ENCODE data around the gene SLC25A23.
"Not testable (repeated sequence)": the region's sequence is repeated elsewhere in the genome, so short reads cannot be mapped to it uniquely, and the experiment has no call there.

SLC25A23 gene

DNA sequence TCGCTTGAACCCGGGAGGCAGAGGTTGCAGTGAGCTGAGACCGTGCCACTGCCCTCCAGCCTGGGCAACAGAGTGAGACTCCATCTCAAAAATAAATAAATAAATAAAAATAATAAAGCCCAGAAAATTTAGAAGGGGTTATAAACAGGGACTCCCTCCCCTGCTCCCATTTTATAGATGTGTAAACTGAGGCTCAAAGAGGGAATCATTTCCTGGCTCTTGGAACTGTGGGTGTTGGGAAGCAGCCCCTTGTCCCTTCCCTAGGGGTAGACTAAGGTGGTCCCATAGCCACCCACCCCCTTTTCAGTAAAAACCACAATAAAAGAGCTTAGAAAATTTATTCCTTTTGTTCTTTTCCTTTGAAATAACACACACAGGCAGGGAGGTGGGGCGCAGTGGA lies 19.8 kb downstream of the SLC25A23 start:
- no peak for DNase-seq (ENCODE audit: low read depth)
- in situ Hi-C loops (cut with HindIII; ENCODE audit: low sequenced_read_pairs), result no loop called here
- no peak overlapping the region for H3K4me3 ChIP-seq (ENCODE audit: low read depth, low read length)
- TF ChIP-seq, protein P1, sequence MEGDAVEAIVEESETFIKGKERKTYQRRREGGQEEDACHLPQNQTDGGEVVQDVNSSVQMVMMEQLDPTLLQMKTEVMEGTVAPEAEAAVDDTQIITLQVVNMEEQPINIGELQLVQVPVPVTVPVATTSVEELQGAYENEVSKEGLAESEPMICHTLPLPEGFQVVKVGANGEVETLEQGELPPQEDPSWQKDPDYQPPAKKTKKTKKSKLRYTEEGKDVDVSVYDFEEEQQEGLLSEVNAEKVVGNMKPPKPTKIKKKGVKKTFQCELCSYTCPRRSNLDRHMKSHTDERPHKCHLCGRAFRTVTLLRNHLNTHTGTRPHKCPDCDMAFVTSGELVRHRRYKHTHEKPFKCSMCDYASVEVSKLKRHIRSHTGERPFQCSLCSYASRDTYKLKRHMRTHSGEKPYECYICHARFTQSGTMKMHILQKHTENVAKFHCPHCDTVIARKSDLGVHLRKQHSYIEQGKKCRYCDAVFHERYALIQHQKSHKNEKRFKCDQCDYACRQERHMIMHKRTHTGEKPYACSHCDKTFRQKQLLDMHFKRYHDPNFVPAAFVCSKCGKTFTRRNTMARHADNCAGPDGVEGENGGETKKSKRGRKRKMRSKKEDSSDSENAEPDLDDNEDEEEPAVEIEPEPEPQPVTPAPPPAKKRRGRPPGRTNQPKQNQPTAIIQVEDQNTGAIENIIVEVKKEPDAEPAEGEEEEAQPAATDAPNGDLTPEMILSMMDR (IDR thresholded peaks at IDR 0.05; ENCODE audit: low read depth, low read length, missing control alignments), result no peak

GRCh38 chr19:6433663-6434062 lies 25.9 kb downstream of the SLC25A23 start, which contains the start of gene SLC25A41:
Gene SLC25A41, minus strand, starts transcription at chr19:6433763. Its CDS starts 70 bp downstream, at chr19:6433693.
- no peak for DNase-seq (ENCODE audit: low read depth)
- TF ChIP-seq, protein P1 (IDR thresholded peaks at IDR 0.05; ENCODE audit: low read depth, low read length, missing control alignments), result no peak
- in situ Hi-C loops (cut with HindIII; ENCODE audit: low sequenced_read_pairs), result no loop called here
- no peak within 1 kb of the TSS for H3K4me3 ChIP-seq (ENCODE audit: low read depth, low read length)

DNA sequence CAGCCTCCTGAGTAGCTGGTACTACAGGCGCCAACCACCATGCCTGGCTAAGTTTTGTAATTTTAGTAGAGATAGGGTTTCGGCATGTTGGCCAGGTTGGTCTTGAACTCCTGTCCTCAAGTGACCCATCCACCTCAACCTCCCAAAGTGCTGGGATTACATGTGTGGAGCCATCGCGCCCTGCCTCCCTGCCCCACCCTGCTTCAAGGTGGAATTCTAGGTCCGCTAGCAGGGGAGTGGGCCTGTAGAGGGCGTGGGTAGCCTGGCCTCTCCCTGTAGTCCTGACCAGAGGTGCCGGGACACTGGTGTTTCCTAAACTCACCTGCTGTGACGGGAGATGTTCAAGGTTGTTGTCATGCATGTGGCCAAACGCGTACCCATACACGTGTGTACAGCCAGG lies 26.4 kb downstream of the SLC25A23 start:
- no peak overlapping the region for H3K4me3 ChIP-seq (ENCODE audit: low read depth, low read length)
- DNase-seq (ENCODE audit: low read depth), result no peak
- in situ Hi-C loops (cut with HindIII; ENCODE audit: low sequenced_read_pairs), result no loop called here
- TF ChIP-seq, protein P1 (IDR thresholded peaks at IDR 0.05; ENCODE audit: low read depth, low read length, missing control alignments), result no peak

DNA sequence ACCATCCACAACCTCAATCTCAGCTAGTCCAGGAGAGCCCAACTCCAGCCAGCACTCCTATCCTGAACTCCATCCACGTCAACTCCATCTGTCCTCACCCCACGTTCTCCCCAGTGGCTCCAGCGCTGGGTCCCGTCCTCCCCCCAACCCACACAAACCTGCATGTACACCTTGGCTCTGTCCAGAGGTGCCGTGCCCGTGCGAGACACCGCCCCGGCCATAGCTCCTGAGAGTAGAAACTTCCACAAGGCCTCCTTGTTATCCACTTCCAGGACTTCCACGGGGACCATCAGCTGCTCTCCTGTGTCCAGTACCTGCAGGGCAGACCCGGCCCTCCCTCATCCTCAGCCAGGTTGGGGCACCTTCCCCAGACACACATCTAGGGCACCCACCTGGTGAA lies 27.7 kb downstream of the SLC25A23 start:
- no peak for DNase-seq (ENCODE audit: low read depth)
- H3K4me3 ChIP-seq (ENCODE audit: low read depth, low read length), result no peak overlapping the region
- TF ChIP-seq, protein P1 (IDR thresholded peaks at IDR 0.05; ENCODE audit: low read depth, low read length, missing control alignments), result no peak
- in situ Hi-C loops (cut with HindIII; ENCODE audit: low sequenced_read_pairs), result no loop called here

- TF ChIP-seq, protein P1 (IDR thresholded peaks at IDR 0.05; ENCODE audit: low read depth, low read length, missing control alignments), result no peak
- no peak overlapping the region for H3K4me3 ChIP-seq (ENCODE audit: low read depth, low read length)
- in situ Hi-C loops (cut with HindIII; ENCODE audit: low sequenced_read_pairs), result no loop called here
- DNase-seq (ENCODE audit: low read depth), result no peak
These were observed 30.0 kb downstream of the SLC25A23 start for GRCh38 chr19:6429419-6430221.

DNA sequence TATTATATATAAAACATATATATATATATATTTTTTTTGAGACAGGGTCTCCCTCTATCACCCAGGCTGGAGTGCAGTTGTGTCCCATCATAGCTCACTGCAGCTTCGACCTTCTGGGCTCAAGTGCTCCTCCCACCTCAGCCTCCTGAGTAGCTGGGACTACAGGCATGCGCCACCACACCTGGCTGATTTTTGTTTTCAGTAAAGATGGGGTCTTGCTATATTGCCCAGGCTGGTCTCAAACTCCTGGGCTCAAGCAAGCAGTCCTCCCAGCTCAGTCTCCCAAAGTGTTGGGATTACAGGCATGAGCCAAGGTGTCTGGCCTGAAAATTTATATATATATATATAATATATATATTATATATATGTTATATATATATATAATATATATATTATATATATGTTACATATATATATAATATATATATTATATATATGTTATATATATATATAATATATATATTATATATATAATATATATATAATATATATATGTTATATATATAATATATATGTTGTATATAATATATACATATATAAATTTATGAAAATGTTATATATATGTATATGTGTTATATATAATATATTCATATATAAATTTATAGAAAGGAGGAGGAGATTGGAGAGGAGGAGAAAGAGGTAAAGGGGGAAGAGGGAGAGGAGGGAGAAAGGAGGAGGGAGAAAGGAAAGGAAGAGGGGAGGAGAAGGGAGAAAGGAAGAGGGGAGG lies 30.7 kb downstream of the SLC25A23 start:
- in situ Hi-C loops (cut with HindIII; ENCODE audit: low sequenced_read_pairs); H3K4me3 ChIP-seq (ENCODE audit: low read depth, low read length); DNase-seq (ENCODE audit: low read depth): not testable (repeated sequence)

- no peak overlapping the region for H3K4me3 ChIP-seq (ENCODE audit: low read depth, low read length)
- in situ Hi-C loops (cut with HindIII; ENCODE audit: low sequenced_read_pairs), result no loop called here
- no peak for DNase-seq (ENCODE audit: low read depth)
- TF ChIP-seq, protein P1 (IDR thresholded peaks at IDR 0.05; ENCODE audit: low read depth, low read length, missing control alignments), result no peak
These were observed 32.5 kb downstream of the SLC25A23 start for GRCh38 chr19:6427131-6427530.

All from astrocyte of the cerebellum (primary cell).